Urinary bladder (tissue), 4 donors: ENCODE results near the gene LGALS3BP. TPM values are rescaled to one million over a fixed set of nuclear protein-coding genes. Genes with fewer than 3 reads are reported as not detected.
A peak's percentile ranks its signal among the peaks of the same experiment; 100 is the strongest.

Source experiments
- DNase-seq: peaks from one replicate; pipeline ENCODE4 v3.0.0-alpha.2; 2015; ENCODE audit errors: extremely low spot score
- H3K27ac ChIP-seq: one replicate; pipeline ENCODE4 v1.5.1; 2013; ENCODE audit warnings: low read depth, mild to moderate bottlenecking, moderate library complexity
- H3K36me3 ChIP-seq: one replicate; pipeline ENCODE4 v1.6.1; 2013; ENCODE audit warnings: mild to moderate bottlenecking, moderate library complexity; ENCODE audit not compliant: insufficient read depth
- H3K4me1 ChIP-seq: one replicate; pipeline ENCODE4 v1.6.1; 2013; ENCODE audit warnings: mild to moderate bottlenecking, moderate library complexity; ENCODE audit not compliant: insufficient read depth
- H3K4me3 ChIP-seq: one replicate; pipeline ENCODE4 v1.5.1; 2013; ENCODE audit warnings: low read depth, low read length
- WGBS: extraction: QIAGEN DNeasy Blood & Tissue Kit; methylation state at CpG from one replicate; pipeline ENCODE4 v1.1.7; 2013; 5-methylcytosine and 5-hydroxymethylcytosine counted together
- polyA plus RNA-seq: library from polyadenylated mRNA; stranded (reverse); fragments of 200-250 nt; gene quantifications from one replicate; pipeline ENCODE4 v1.2.3, GENCODE V29; 2013
- total RNA-seq: library from RNA; depleted of rRNA; stranded (reverse); fragments of >200 nt; gene quantifications from one replicate; pipeline ENCODE4 v1.2.3, GENCODE V29; 2014
- donor health status: healthy with polysubstance abuse.
- donor health status: healthy.

The LGALS3BP gene
- total and polyA plus RNA-seq, 2 donors, result 103 to 219 TPM

DNA sequence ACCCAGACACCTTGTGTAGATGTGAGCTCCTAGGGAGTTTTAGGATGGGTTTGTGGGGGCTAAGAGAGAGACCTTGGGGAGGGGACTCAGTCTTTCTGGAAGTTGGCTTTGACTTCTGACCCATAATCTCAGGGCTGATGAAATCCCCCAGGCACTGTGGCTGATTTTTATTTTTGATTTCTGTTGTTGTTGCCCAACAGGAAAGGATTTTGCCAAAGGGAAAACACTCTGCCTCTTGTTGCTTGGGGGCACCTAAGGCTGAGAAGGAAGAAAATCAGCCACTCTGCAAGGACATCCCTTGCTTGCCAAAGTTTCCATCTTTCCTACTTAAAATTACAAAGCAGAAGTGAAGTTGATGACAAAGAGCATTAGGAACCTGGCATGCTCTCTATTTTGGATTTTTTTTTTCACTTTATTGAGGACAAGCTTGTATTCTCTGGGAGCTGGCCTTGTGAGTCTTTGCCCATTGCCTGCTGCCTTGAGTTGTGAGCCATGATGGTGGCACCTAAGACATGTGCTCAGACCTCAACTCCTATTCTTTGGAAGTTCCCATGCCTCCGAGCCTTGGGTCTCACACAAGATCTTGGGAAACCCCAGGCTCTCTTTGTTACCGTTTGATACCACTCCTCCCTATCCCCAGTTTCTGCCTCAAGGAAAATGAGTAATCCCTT lies 41.0 kb upstream of the LGALS3BP start:
- no peak for DNase-seq
- H3K27ac ChIP-seq, result no peak overlapping the region
- no peak overlapping the region for H3K4me3 ChIP-seq
- WGBS, result 67% methylated on average over 2 of the region's 2 CpGs
- no peaks in the 10 kb centered on the region for H3K36me3 ChIP-seq
- peaks cover 1% of the 10 kb centered on the region for H3K4me1 ChIP-seq

DNA sequence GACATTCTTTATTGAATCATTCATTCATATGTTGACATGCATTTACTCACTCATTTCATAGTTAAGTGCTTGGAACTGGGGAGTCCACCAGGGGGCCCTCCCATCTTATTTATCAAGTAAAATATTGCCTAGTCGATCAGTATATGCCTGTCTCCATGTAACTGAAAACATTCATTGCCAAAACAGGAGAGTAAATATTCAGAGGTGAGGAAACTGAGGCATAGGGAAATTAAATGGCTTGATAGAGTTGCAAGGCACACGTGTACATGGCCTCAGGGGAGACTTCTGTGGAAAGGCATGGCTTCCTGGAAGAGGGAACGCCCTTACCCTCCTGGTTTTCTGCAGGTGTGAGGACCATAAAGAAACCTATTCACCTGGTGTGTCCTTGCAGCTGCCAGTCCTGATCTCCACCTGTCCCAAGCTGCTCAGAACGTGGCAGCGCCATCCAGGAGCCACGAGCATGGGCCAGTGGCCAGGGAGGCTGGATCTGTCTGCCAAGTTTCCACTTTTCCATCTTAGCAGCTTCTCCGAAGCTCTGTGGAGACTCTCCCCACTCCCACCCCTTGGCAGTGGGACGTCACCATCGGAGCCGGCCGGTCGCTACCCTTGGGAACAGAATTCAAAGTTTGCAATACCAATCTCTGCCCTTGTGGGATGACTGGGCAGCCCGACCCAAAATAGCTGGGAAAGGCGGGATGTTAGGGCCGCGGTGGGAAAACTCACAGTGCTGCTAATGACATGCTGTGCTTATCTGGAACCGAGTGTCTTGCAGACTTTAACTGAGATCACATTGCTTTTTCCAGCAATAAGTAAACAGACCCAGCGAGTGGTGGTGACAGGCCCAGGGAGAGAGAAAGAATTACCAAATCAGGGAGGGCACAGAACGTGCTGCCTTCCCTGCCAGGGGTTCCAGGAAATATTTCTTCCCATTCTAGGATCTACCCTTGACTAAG lies 40.2 kb upstream of the LGALS3BP start:
- H3K4me3 ChIP-seq, result no peak overlapping the region
- WGBS, result 20% methylated on average over 19 of the region's 19 CpGs
- peaks cover under 1% of the 10 kb centered on the region for H3K4me1 ChIP-seq
- no peak overlapping the region for H3K27ac ChIP-seq
- no peaks in the 10 kb centered on the region for H3K36me3 ChIP-seq
- no peak for DNase-seq

DNA sequence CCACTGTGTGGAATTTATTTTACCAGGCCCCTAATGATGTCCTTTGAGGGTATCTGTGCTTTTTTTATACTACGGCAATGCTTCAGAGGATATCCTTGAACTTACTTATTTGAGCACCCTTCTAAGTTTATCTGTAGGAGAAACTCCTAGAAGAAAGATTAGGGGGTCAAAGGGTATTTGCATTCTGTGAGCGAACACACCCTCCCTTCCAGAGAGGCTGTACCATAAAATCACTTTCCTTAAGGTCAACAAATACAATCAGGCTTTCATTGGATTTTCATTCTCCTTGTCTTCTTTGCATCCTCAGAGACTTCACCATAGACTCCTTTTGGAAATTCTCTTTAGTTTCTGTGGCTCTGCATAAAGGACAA lies 39.5 kb upstream of the LGALS3BP start:
- no peaks in the 10 kb centered on the region for H3K36me3 ChIP-seq
- H3K27ac ChIP-seq, result no peak overlapping the region
- WGBS, result 75% methylated on average over 2 of the region's 2 CpGs
- no peaks in the 10 kb centered on the region for H3K4me1 ChIP-seq
- H3K4me3 ChIP-seq, result no peak overlapping the region
- no peak for DNase-seq

DNA sequence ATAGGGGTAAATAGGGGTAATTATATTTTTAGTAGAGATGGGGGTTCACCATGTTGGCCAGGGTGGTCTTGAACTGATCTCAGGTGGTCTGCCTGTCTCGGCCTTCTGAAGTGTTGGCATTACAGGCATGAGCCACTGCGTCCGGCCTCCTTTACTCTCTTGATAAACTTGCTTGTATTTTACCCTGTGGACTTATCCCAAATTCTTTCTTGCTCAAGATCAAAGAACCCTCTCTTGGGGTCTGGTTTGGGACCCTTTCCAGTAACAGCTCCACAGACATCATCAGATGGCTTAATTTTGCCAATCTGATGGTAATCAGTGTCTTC lies 38.6 kb upstream of the LGALS3BP start:
- Histone ChIP-seq H3K4me1 (no peaks in the 10 kb centered on the region), H3K4me3 (no peak overlapping the region), H3K36me3 (no peaks in the 10 kb centered on the region), H3K27ac (no peak overlapping the region)
- 93% methylated on average over 3 of the region's 3 CpGs for WGBS
- DNase-seq, result no peak

DNA sequence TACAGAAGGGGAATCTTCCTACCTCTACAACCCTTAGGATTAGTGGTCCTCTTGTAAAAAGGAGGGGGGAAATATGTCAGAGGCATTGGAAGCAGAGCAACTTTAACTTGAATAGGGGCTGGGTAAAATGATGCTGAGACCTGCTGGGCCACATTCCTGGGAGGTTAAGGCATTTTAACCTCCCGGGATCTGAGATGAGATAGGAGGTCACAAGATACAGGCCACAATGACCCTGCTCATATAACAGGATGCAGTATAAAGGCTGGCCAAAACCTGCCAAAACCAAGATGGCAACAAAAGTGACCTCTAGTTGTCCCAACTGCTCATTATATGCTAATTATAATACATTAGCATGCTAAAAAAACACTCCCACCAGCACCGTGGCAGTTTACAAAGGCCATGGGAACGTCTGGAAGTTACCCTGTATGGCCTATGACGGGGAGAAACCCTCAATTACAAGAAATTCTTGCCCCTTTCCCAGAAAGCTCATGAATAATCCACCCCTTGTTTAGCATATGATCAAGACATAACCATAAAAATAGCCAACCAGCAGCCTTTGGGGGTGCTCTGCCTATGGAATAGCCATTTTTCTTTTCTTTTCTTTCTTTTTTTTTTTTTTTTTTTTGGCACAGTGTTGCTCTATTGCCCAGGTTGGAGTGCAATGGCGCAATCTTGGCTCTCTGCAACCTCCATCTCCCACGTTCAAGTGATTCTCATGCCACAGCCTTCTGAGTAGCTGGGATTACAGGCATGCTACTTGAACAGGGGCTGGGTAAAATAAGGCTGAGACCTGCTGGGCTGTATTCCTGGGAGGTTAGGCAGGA lies 38.0 kb upstream of the LGALS3BP start:
- H3K4me3 ChIP-seq, result no peak overlapping the region
- WGBS, result 71% methylated on average over 6 of the region's 6 CpGs
- H3K4me1 ChIP-seq, result no peaks in the 10 kb centered on the region
- H3K27ac ChIP-seq, result no peak overlapping the region
- no peak for DNase-seq
- H3K36me3 ChIP-seq, result no peaks in the 10 kb centered on the region

DNA sequence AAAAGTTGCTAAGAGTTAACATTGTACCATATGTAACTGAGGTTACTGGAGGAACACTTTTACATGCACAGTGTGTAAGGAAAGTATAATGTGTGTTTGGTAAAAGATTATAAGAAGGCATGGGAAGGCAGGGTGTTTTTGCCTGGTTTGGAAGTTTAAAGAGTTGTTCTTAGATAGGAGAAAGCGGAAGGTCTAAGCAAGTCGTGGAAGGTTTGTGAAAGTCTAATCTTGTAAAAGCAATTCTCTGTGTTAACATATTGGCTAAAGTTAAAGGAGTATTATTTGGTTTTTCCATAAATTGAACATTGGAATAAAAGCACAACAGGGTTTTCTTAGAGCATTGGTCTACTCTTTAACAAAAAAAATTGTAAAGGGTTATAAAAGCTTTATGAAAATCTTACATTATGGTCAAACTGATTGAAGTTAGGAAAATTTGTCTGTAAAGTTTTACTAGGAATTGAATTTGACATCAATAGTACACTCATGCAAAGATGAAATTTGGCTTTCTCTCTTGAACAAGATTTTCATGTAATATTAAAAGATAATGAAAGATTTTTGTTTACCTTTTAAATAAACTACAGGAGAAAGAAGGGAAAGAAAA lies 34.5 kb upstream of the LGALS3BP start:
- no peak for DNase-seq

DNA sequence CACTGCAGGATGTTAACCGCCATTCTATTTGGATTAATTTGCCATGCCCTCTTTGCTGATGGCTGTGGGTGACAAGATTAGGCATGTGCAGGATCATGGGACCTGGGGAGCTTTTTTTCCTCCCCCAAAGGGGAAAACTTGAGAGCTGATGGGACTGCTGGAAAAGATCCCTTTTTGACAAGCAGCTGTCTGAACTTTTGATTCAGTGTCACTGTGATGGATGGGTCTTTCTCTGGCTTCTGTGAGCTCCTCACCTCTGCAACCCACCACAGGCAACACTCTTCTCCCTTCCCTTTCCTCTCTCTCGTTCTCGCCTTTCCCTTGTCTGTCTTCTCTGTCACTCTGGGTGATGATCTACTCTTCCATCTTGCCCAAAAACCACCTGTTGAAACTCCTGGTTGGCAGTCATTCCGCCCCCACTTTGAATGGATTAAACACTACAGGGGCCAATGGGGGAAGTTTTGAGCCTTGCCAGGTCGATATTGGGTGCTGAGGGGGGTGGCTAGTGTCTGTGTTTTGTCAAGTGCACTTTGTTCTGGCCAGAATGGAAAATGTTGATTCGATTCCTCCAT lies 32.9 kb upstream of the LGALS3BP start:
- no peak for DNase-seq
- Histone ChIP-seq H3K36me3 (no peaks in the 10 kb centered on the region), H3K27ac (no peak overlapping the region), H3K4me1 (no peaks in the 10 kb centered on the region), H3K4me3 (no peak overlapping the region)
- WGBS, result 72% methylated on average over 6 of the region's 6 CpGs

More for the DNA sequence above, 34.5 kb upstream of the LGALS3BP start:
- H3K36me3 ChIP-seq, result no peaks in the 10 kb centered on the region
- H3K27ac ChIP-seq, result no peak overlapping the region
- WGBS, result 80% methylated on average over 2 of the region's 2 CpGs
- H3K4me3 ChIP-seq, result no peak overlapping the region
- H3K4me1 ChIP-seq, result no peaks in the 10 kb centered on the region

DNA sequence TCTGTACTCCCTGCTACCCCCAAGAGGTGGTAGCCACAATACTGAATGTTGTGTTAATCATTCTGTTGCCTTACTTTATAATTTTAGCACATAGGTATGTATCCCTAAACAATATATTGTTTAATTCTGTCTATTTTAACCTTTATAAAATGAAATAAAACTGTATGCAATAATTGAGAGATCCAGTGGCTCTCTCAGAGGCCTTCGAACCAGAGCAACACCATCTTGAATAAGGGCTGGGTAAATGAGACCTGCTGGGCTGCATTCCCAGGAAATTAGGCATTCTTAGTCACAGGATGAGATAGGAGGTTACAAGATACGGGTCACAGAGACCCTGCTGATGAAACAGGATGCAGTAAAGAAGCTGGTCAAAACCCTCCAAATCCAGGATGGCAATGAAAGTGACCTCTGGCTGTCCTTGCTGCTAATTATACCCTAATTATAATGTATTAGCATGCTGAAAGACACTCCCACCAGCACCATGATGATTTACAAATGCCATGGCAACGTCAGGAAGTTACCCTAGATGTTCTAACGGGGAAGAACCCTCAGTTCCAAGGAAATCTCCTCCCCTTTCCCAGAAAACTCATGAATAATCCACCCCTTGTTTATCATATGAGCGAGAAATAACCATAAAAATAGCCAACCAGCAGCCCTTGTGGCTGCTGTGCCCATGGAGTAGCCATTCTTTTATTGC lies 31.9 kb upstream of the LGALS3BP start:
- Histone ChIP-seq H3K4me1 (no peaks in the 10 kb centered on the region), H3K4me3 (no peak overlapping the region), H3K36me3 (no peaks in the 10 kb centered on the region), H3K27ac (no peak overlapping the region)
- DNase-seq, result no peak
- 73% methylated on average over 5 of the region's 5 CpGs for WGBS

DNA sequence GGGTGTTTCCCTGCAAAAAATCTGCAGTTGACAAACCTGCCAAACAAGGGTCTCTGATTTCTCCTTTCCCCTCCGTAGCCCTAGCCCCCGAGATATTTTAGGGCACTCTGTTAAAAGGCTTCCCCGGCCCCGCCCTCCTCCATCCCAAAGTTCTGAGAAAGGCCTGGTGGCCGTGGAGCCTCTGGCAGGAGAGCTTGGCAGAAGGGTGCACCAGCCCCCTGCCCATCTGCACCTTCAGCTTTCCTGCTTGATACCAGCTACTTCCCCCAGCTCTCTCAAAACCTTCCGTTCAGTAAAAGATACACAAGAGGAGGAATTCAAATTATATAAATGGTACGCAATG lies 30.6 kb upstream of the LGALS3BP start:
- 57% methylated on average over 7 of the region's 7 CpGs for WGBS
- H3K4me3 ChIP-seq, result peak overlapping the region; percentile 98
- H3K27ac ChIP-seq, result no peak overlapping the region
- H3K4me1 ChIP-seq, result no peaks in the 10 kb centered on the region
- H3K36me3 ChIP-seq, result no peaks in the 10 kb centered on the region
- DNase-seq, result no peak

DNA sequence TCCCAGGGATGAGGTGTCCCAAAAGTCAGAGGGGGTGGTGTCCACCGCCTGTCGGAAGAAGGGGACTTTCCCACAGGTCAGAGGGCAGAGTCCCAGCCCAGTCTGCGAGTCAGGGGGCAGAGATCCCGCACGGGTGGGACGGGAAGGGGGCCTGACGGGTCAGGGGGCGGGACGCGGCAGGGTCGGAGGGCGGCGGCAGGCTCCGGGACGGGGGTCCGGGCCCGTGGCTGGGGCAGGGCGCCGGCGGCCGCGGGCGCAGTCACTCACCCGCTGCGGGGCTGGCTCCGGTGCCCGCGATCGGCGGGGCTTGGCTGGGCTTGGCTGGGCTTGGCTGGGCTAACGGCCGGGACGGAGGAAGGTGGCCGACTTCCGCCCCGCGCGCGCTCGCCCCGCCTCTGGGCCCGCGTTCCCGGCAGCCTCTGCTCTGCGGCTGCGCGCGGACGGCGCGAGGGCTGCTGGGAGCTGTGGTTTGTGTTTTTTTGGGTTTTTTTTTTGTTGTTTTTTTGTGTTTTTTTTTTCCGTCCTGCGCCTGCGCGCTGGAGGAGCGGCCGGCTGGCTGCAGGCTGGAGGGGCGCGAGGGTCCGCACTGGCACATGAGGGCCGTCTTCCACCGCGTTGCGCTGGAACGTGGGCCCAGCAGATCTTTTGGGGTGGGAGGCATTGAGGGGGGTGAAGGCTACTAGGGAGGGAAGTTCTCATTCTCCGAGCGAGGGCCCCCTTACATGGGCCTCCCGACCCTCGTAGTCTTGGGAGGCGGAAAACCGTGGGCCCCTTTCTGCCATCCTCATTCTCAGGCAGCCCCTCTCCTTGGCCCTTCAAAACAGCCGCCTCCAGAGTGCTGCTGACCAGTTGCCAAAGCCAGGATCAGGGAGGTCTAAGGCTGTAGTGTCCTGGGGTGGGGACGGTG lies 29.9 kb upstream of the LGALS3BP start, which contains the start of gene CANT1:
Gene CANT1, minus strand, starts transcription at position 368 of the 907 bp plus-strand sequence. CDS start 12,142 bp downstream, outside the sequence.
- Histone ChIP-seq H3K27ac (peak within 1 kb of the TSS; percentile 66), H3K4me3 (peak within 1 kb of the TSS; percentile 98), H3K4me1 (no peaks in the 10 kb centered on the region), H3K36me3 (no peaks in the 10 kb centered on the region)
- WGBS, result under 1% methylated on average over 73 of the region's 73 CpGs
- peak; percentile 70 for DNase-seq

DNA sequence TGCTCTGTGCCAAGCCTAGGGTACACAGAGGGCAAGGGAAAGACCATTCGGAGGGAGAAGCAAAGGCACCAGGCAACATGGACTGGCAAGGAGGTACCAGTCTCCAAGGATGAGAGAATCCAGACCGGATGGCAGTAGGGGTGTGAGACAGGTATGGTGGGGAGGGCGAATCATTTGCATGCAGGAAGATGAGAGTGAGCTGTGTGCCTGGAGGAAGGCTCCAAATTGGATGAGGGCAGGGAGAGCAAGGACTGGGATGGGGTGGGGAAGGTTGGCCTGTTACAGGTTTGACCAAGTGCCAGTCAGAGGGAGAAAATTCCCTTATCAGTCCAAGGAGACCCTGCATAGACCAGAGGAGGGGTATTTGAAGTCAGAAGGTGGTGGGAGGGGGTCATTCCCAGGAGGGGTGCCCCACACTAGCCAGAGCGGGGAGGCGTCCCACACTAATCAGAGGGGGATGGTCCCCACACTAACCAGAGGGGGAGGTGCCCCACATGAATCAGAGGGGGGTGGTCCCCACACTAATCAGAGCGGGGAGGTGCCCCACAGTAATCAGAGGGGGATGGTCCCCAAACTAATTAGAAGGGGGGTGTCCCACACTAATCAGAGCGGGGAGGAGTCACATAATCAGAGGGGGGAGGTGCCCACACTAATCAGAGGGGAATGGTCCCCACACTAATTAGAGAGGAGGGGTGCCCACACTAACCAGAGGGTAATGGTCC lies 29.1 kb upstream of the LGALS3BP start:
- Histone ChIP-seq H3K4me3 (peak overlapping the region; percentile 98), H3K4me1 (no peaks in the 10 kb centered on the region), H3K27ac (no peak overlapping the region), H3K36me3 (no peaks in the 10 kb centered on the region)
- DNase-seq, result no peak
- WGBS, result 37% methylated on average over 7 of the region's 7 CpGs
